H1 (cell line): ENCODE data around the gene TNNT3.

Experiments used
- CEBPB ChIP-seq: IDR thresholded peaks from 2 replicates; pipeline ENCODE4 v1.6.1; 2012; ENCODE audit warnings: low read depth, low read length
- RFX5 ChIP-seq: IDR thresholded peaks from 2 replicates; pipeline ENCODE4 v1.6.1; 2011; ENCODE audit warnings: low read depth, low read length, improper control_type of control experiment, borderline replicate concordance
- RXRA ChIP-seq: IDR thresholded peaks from 2 replicates; pipeline ENCODE4 v1.6.1; 2011; ENCODE audit warnings: low read depth, mild to moderate bottlenecking, low read length, moderate library complexity; ENCODE audit not compliant: insufficient read depth
- SP1 ChIP-seq: IDR thresholded peaks from 2 replicates; pipeline ENCODE4 v1.6.1; 2011; ENCODE audit warnings: low read depth, low read length
- TF ChIP-seq, protein P1 (sequence below), 3 experiments: IDR thresholded peaks; 1 replicate in 2 of 3; 2 replicates in 1 of 3; pipeline versions ENCODE4 v1.5.1 to v1.6.1; 2011; ENCODE audit warnings: low read length in 3 of 3, mild to moderate bottlenecking in 3 of 3, inconsistent platforms in 2 of 3, low read depth in 1 of 3, moderate library complexity in 1 of 3; ENCODE audit not compliant: insufficient read depth in 1 of 3; ENCODE audit errors: control extremely low read depth in 1 of 3

DNA sequence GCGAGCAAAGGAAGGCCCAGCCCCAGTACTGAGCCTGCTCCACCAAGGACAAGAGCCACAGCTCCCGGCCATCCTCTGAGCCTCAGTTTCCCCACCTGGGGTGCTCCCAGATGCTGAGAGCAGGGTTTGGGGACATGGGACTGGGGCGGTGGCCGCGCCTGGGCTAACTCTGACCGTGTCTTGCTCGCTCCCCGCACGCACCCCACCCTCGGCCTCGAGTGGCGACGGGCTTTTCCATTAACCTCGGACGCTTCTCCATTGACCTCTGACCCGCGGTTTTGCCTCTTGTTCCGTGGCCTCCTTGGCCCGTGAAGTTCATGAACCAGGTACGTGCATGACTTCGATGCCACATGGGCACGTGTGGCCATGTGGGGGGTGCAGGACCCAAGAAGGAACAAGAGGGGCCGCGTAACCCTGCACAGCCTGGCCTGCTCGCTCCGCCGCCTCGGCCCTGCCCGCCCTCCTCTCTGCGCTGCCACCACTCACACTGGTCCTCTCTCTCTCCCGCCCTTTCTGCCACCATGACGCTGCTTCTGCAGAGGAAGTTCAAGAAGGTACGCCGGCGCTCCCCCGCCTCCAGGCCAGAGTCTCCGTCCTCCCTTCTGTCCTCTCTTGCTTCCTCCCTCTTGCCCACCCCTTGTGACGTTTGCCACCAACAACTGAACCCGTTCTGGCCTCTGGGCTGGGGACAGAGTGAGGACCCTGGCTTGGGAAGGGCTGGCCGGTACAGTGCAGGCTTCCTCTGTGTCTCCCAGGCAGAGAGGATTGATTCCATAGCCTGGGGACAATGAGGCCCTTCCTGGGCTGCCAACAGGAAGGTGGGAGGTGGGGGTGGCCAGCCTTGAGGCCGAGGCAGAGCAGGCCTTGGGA is 6.9 kb downstream of the TNNT3 start:
- TF ChIP-seq, protein P1, sequence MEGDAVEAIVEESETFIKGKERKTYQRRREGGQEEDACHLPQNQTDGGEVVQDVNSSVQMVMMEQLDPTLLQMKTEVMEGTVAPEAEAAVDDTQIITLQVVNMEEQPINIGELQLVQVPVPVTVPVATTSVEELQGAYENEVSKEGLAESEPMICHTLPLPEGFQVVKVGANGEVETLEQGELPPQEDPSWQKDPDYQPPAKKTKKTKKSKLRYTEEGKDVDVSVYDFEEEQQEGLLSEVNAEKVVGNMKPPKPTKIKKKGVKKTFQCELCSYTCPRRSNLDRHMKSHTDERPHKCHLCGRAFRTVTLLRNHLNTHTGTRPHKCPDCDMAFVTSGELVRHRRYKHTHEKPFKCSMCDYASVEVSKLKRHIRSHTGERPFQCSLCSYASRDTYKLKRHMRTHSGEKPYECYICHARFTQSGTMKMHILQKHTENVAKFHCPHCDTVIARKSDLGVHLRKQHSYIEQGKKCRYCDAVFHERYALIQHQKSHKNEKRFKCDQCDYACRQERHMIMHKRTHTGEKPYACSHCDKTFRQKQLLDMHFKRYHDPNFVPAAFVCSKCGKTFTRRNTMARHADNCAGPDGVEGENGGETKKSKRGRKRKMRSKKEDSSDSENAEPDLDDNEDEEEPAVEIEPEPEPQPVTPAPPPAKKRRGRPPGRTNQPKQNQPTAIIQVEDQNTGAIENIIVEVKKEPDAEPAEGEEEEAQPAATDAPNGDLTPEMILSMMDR (IDR thresholded peaks at IDR 0.05; ENCODE audit: control extremely low read depth in 1 of 3, insufficient read depth in 1 of 3, low read depth in 1 of 3, low read length in 3 of 3) = no peak
- TF ChIP-seq RXRA (no peak), RFX5 (no peak), SP1 (no peak), CEBPB (no peak)
